DOHH2 (cell line): Measurements from ENCODE around the gene SUN1.
A peak's percentile ranks its signal among the peaks of the same experiment; 100 is the strongest.

ENCODE experiments used
- EZH2phosphoT487 ChIP-seq: fragments of 200-600 bp; sonication (generic); IDR thresholded peaks from 2 replicates; pipeline ENCODE4 v1.6.1; 2017; ENCODE audit warnings: borderline replicate concordance, mild to moderate bottlenecking, antibody characterized with exemption, low read length, moderate library complexity, mixed read lengths
- TF ChIP-seq, protein P1 (sequence below): fragments of 200-600 bp; sonication (generic); IDR thresholded peaks from one replicate; pipeline ENCODE4 v1.5.1; 2014; ENCODE audit warnings: antibody characterized with exemption, mild to moderate bottlenecking, low read depth, low read length; ENCODE audit not compliant: poor library complexity, severe bottlenecking

GRCh38 chr7:876077-876971 lies 44.0 kb downstream of the SUN1 start, which contains the start of gene GET4:
- TF ChIP-seq, protein P1, sequence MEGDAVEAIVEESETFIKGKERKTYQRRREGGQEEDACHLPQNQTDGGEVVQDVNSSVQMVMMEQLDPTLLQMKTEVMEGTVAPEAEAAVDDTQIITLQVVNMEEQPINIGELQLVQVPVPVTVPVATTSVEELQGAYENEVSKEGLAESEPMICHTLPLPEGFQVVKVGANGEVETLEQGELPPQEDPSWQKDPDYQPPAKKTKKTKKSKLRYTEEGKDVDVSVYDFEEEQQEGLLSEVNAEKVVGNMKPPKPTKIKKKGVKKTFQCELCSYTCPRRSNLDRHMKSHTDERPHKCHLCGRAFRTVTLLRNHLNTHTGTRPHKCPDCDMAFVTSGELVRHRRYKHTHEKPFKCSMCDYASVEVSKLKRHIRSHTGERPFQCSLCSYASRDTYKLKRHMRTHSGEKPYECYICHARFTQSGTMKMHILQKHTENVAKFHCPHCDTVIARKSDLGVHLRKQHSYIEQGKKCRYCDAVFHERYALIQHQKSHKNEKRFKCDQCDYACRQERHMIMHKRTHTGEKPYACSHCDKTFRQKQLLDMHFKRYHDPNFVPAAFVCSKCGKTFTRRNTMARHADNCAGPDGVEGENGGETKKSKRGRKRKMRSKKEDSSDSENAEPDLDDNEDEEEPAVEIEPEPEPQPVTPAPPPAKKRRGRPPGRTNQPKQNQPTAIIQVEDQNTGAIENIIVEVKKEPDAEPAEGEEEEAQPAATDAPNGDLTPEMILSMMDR = peak; percentile 32
- no peak for TF ChIP-seq EZH2phosphoT487
